Measurements from ENCODE around the gene HMCN1.
"Not testable (repeated sequence)": the region's sequence is repeated elsewhere in the genome, so short reads cannot be mapped to it uniquely, and the experiment has no call there.

Gene HMCN1

GRCh38 chr1:186102547-186103148 is 368.5 kb downstream of the HMCN1 start:
- peak; percentile 38 for DNase-seq

GRCh38 chr1:186104459-186104858 is 370.3 kb downstream of the HMCN1 start:
- DNase-seq = no peak

GRCh38 chr1:186112280-186112679 is 378.1 kb downstream of the HMCN1 start:
- no peak for DNase-seq

GRCh38 chr1:186113461-186113860 is 379.3 kb downstream of the HMCN1 start:
- no peak for DNase-seq

GRCh38 chr1:186118724-186119123 is 384.5 kb downstream of the HMCN1 start:
- DNase-seq = no peak

- DNase-seq = no peak
Measured at GRCh38 chr1:186122837-186123236, 388.6 kb downstream of the HMCN1 start.

GRCh38 chr1:186125035-186125434 is 390.8 kb downstream of the HMCN1 start:
- DNase-seq = no peak

- DNase-seq = no peak
Measured at GRCh38 chr1:186125511-186125910, 391.3 kb downstream of the HMCN1 start.

GRCh38 chr1:186129758-186130157 is 395.6 kb downstream of the HMCN1 start:
- DNase-seq = no peak

- no peak for DNase-seq
Measured at GRCh38 chr1:186139115-186139514, 404.9 kb downstream of the HMCN1 start.

GRCh38 chr1:186139701-186140100 is 405.5 kb downstream of the HMCN1 start:
- DNase-seq = peak; percentile 19

GRCh38 chr1:186142159-186142558 is 408.0 kb downstream of the HMCN1 start:
- DNase-seq = no peak

- DNase-seq = no peak
Measured at GRCh38 chr1:186142916-186143315, 408.7 kb downstream of the HMCN1 start.

GRCh38 chr1:186143481-186143880 is 409.3 kb downstream of the HMCN1 start:
- no peak for DNase-seq

GRCh38 chr1:186144505-186144904 is 410.3 kb downstream of the HMCN1 start:
- DNase-seq = no peak

- DNase-seq = no peak
Measured at GRCh38 chr1:186146974-186147373, 412.8 kb downstream of the HMCN1 start.

- DNase-seq = no peak
Measured at GRCh38 chr1:186149591-186149990, 415.4 kb downstream of the HMCN1 start.

GRCh38 chr1:186152227-186152619 is 418.0 kb downstream of the HMCN1 start:
- DNase-seq = no peak

GRCh38 chr1:186152620-186153239 is 418.5 kb downstream of the HMCN1 start:
- DNase-seq = peak; percentile 35

- DNase-seq = no peak
Measured at GRCh38 chr1:186154651-186155050, 420.5 kb downstream of the HMCN1 start.

- peak; percentile 80 for DNase-seq
Measured at GRCh38 chr1:186155594-186155993, 421.4 kb downstream of the HMCN1 start.

- DNase-seq = not testable (repeated sequence)
Measured at GRCh38 chr1:186162895-186163294, 428.7 kb downstream of the HMCN1 start.

GRCh38 chr1:186164773-186165172 is 430.6 kb downstream of the HMCN1 start:
- DNase-seq = no peak

GRCh38 chr1:186165303-186165702 is 431.1 kb downstream of the HMCN1 start:
- no peak for DNase-seq

GRCh38 chr1:186167096-186167668 is 433.0 kb downstream of the HMCN1 start:
- DNase-seq = no peak

Data from HCEC 1CT (cell line).